Activated naive CD4-positive, alpha-beta T cell (primary cell): ENCODE results near the gene MAST2.

ENCODE experiments used
- DNase-seq, 4 experiments: peaks; one replicate each; lab custom pipeline; 2025; lab: John Stamatoyannopoulos, UW

Gene MAST2

GRCh38 chr1:46062651-46063319, 259.4 kb downstream of the MAST2 start:
- DNase-seq, result no peak

GRCh38 chr1:46064708-46065107, 261.3 kb downstream of the MAST2 start:
- DNase-seq, result no peak

- DNase-seq, result no peak
These were observed 262.0 kb downstream of the MAST2 start for GRCh38 chr1:46065405-46065804.

GRCh38 chr1:46067652-46068051, 264.2 kb downstream of the MAST2 start:
- DNase-seq, result no peak

- DNase-seq, result no peak
These were observed 265.1 kb downstream of the MAST2 start for GRCh38 chr1:46068525-46068924.

GRCh38 chr1:46070164-46070814, 266.9 kb downstream of the MAST2 start:
- no peak for DNase-seq

GRCh38 chr1:46072975-46073374, 269.6 kb downstream of the MAST2 start:
- DNase-seq, result no peak

GRCh38 chr1:46076343-46076742, 272.9 kb downstream of the MAST2 start:
- DNase-seq, result no peak

- DNase-seq, result no peak
These were observed 274.2 kb downstream of the MAST2 start for GRCh38 chr1:46077644-46078043.

- DNase-seq, result no peak
These were observed 276.8 kb downstream of the MAST2 start for GRCh38 chr1:46080257-46080656.

GRCh38 chr1:46081206-46081605, 277.8 kb downstream of the MAST2 start:
- DNase-seq, result no peak

GRCh38 chr1:46081619-46082018, 278.2 kb downstream of the MAST2 start:
- DNase-seq, result no peak

GRCh38 chr1:46083579-46083978, 280.2 kb downstream of the MAST2 start:
- DNase-seq, result no peak

- DNase-seq, result no peak
These were observed 281.4 kb downstream of the MAST2 start for GRCh38 chr1:46084553-46085451.
